Right lobe of liver (tissue), 4 donors: ENCODE results near the gene ETFA.

Experiments used
- POLR2A ChIP-seq: fragments of 450-650 bp; IDR thresholded peaks from one replicate; pipeline ENCODE4 v1.6.1; 2017; ENCODE audit warnings: antibody characterized with exemption, mild to moderate bottlenecking
- TF ChIP-seq, protein P1 (sequence below), 4 donors: fragments of 200-600 bp in 3 of 4; fragments of 450-650 bp in 1 of 4; IDR thresholded peaks; one replicate each; pipeline versions ENCODE4 v1.5.1 to v1.8.0; 2016 to 2022; ENCODE audit warnings: antibody characterized with exemption in 4 of 4, mild to moderate bottlenecking in 2 of 4
- donor health status: DM: no; HTN: no; CAD: no.
- donor health status: DM: no; HTN: no; CAD: no.
- donor health status: DM: no; HTN: yes; CAD: no.

DNA sequence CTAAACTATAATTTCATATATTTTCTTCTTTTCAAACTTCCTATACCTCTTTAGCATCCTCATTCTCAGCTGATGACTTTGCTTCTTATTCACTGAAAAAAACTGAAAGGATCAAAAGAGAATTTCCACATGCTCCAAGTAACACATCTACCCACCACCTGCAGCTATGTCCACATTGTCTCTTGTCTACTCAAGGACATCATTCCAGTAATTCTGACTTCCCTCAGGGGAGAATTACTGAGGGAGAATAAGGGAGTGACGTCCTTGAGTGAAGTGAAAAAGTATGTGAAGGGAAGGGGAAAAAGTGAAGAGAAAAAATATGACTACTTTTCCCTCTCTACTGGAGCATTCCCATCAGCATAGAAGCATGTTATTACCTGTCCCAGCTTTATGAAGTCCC is 32.6 kb downstream of the ETFA start:
- TF ChIP-seq, protein P1, sequence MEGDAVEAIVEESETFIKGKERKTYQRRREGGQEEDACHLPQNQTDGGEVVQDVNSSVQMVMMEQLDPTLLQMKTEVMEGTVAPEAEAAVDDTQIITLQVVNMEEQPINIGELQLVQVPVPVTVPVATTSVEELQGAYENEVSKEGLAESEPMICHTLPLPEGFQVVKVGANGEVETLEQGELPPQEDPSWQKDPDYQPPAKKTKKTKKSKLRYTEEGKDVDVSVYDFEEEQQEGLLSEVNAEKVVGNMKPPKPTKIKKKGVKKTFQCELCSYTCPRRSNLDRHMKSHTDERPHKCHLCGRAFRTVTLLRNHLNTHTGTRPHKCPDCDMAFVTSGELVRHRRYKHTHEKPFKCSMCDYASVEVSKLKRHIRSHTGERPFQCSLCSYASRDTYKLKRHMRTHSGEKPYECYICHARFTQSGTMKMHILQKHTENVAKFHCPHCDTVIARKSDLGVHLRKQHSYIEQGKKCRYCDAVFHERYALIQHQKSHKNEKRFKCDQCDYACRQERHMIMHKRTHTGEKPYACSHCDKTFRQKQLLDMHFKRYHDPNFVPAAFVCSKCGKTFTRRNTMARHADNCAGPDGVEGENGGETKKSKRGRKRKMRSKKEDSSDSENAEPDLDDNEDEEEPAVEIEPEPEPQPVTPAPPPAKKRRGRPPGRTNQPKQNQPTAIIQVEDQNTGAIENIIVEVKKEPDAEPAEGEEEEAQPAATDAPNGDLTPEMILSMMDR (IDR thresholded peaks at IDR 0.05) = no peak
- TF ChIP-seq POLR2A = no peak
